AG09319 (cell line): ENCODE measurements around the gene GALNT4.

ENCODE experiments used
- DNase-seq: peaks from one replicate; pipeline ENCODE4 v3.0.0-alpha.2; 2010; ENCODE audit warnings: low read depth; ENCODE audit errors: extremely low read depth
- TF ChIP-seq, protein P1 (sequence below): IDR thresholded peaks from 2 replicates; pipeline ENCODE4 v1.5.1; 2011; ENCODE audit warnings: low read depth, mild to moderate bottlenecking, inconsistent platforms, low read length, moderate library complexity

Gene GALNT4

GRCh38 chr12:89504560-89505346, 19.8 kb downstream of the GALNT4 start:
- TF ChIP-seq, protein P1, sequence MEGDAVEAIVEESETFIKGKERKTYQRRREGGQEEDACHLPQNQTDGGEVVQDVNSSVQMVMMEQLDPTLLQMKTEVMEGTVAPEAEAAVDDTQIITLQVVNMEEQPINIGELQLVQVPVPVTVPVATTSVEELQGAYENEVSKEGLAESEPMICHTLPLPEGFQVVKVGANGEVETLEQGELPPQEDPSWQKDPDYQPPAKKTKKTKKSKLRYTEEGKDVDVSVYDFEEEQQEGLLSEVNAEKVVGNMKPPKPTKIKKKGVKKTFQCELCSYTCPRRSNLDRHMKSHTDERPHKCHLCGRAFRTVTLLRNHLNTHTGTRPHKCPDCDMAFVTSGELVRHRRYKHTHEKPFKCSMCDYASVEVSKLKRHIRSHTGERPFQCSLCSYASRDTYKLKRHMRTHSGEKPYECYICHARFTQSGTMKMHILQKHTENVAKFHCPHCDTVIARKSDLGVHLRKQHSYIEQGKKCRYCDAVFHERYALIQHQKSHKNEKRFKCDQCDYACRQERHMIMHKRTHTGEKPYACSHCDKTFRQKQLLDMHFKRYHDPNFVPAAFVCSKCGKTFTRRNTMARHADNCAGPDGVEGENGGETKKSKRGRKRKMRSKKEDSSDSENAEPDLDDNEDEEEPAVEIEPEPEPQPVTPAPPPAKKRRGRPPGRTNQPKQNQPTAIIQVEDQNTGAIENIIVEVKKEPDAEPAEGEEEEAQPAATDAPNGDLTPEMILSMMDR, result no peak
- no peak for DNase-seq

DNA sequence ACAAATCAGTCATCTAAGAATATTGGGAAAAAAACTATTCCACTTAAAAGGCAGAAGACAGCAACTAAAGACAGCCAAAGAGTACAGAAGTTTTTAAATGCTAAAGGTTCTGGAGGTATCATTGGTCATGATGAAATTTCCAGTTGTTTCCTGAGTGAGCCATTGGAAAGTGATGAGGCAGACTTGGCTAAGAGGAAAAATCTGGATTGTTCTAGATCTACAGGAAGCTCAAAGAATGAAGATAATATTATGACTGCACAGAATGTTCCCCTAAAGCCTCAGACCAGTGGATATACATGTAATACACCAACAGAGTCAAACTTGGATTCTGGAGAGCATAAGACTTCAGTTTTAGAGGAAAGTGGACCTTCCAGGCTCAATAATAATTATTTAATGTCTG, 22.8 kb downstream of the GALNT4 start:
- no peak for DNase-seq
- TF ChIP-seq, protein P1, result no peak

GRCh38 chr12:89499857-89500256, 24.7 kb downstream of the GALNT4 start:
- no peak for DNase-seq
- TF ChIP-seq, protein P1, result no peak

DNA sequence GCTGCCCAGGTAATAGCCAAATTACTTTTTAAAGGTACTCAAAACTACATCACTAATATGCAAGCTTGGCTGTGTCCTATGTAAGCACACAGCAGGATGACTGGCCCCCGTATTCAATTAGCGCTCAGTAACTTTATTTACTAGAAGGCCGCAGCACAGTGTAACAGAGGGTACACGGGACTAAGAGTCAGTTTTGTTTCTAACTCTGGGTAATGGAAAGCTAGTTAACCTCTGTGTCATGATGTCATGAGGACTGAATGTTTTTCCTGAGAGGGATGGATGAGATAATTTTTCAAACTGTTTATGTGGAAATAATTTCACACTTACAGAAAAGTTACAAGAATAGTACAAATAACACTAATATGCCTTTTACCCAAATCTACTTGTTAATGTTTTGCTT, 27.1 kb downstream of the GALNT4 start:
- DNase-seq, result no peak
- TF ChIP-seq, protein P1, result no peak

- no peak for DNase-seq
- TF ChIP-seq, protein P1, result no peak
Observed at GRCh38 chr12:89497005-89497404, 27.6 kb downstream of the GALNT4 start.

DNA sequence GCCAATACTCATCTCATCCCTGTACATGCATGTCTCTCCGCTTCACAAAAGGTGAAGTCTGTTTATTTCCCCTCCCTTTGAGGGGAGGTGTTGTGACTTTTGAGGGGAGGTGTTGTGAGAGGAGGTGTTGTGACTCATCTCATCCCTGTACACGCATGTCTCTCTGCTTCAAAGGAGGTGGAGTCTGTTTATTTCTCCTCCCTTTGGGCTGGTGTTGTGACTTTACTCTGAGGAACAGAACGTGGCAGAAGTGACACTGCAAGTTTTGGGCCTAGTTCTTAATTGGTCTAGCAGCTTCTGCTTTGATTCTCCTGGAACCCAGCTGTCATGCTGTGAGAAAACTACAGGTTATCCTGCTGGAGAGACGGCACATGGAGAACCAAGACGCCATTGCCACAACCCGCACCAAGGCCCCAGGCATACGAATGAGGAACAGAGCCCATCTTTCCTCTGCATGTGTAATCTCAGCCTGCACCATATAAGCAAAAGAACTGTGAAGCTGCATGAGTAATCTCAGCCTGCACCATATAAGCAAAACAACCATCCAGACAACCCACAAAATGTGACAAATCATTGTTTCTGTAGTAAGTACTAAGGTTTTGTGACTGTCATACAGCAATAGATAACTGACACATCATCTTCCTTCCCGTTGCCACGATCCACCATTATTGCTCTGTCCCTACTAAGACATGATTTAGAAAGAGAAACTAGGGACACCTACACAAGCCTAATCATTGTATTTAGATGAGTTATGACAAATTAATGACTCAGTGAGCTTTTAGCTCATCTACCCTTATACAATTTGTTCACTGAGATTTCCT, 30.0 kb downstream of the GALNT4 start:
- TF ChIP-seq, protein P1, result no peak
- DNase-seq, result no peak
